Measurements from ENCODE around the gene LGALS7B. TPM values are rescaled to one million over a fixed set of nuclear protein-coding genes. Genes with fewer than 3 reads are reported as not detected.
"Not testable (repeated sequence)": the region's sequence is repeated elsewhere in the genome, so short reads cannot be mapped to it uniquely, and the experiment has no call there.

Gene LGALS7B
- total and polyA plus RNA-seq, 2 of the 8 experiments (the other 6 are each of a cell fraction or from before 2014, with no cell fraction given): 3.6 TPM; not detected in 1

DNA sequence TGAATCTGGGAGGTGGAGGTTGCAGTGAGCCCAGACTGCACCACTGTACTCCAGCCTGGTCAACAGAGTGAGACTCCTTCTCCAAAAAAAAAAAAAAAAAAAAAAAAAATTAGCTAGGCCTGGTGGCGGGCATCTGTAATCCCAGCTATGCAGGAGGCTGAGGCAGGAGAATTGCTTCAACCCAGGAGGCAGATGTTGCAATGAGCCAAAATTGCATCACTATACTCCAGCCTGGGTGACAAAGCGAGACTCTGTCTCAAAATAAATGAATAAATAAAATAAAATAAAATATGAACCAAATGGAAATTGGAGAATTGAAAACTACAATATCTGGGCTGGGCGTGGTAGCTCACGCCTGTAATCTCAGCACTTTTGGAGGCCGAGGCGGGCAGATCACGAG is 40.2 kb downstream of the LGALS7B start:
- not testable (repeated sequence) for H4K5ac ChIP-seq (ENCODE audit: insufficient read length, low read depth, low read length); H3K23ac ChIP-seq (ENCODE audit: insufficient read length); H4K91ac ChIP-seq (replicated peaks; ENCODE audit: insufficient read length, low read length); H3K4me3 ChIP-seq (ENCODE audit: extremely low read depth in 1 of 4, insufficient read depth in 2 of 4, low read depth in 3 of 4, low read length in 4 of 4); H2AK5ac ChIP-seq (ENCODE audit: low read depth, low read length); DNase-seq (ENCODE audit: low read depth in 1 of 2, low spot score in 2 of 2); H2AFZ ChIP-seq (ENCODE audit: low read length); H3K4me2 ChIP-seq (ENCODE audit: insufficient read depth in 1 of 2, low read depth in 2 of 2, low read length in 2 of 2); H3K14ac ChIP-seq (ENCODE audit: insufficient read length); H2BK15ac ChIP-seq (ENCODE audit: low read length); H3K79me1 ChIP-seq (ENCODE audit: low read depth, low read length); H4K20me1 ChIP-seq (replicated peaks in 1 of 2; ENCODE audit: control insufficient read depth in 1 of 2, insufficient read depth in 2 of 2, low read length in 2 of 2); H2BK12ac ChIP-seq (ENCODE audit: low read depth, low read length); H3K27ac ChIP-seq (ENCODE audit: low read depth, low read length); H3K9me3 ChIP-seq (ENCODE audit: insufficient read depth in 2 of 2, low read depth in 1 of 2, low read length in 1 of 2); H3K18ac ChIP-seq (ENCODE audit: extremely low read depth, low read length); H3K56ac ChIP-seq (replicated peaks; ENCODE audit: insufficient read length, low read depth, low read length); H2BK120ac ChIP-seq (replicated peaks; ENCODE audit: low read depth, low read length); H2BK20ac ChIP-seq (ENCODE audit: low read length); H3K23me2 ChIP-seq (ENCODE audit: low read depth, low read length); H4K8ac ChIP-seq (ENCODE audit: extremely low read depth, insufficient read depth, low read length); H3K79me2 ChIP-seq (ENCODE audit: control insufficient read depth in 1 of 2, insufficient read depth in 2 of 2, low read length in 2 of 2); FAIRE-seq; H2BK5ac ChIP-seq (ENCODE audit: low read depth, low read length); H3K27me3 ChIP-seq (replicated peaks in 1 of 4; ENCODE audit: control insufficient read depth in 3 of 4, extremely low read depth in 1 of 4, insufficient read depth in 3 of 4, low read length in 3 of 4); H3K4ac ChIP-seq (replicated peaks; ENCODE audit: insufficient read length, low read depth, low read length); H3K9ac ChIP-seq (replicated peaks in 1 of 4; ENCODE audit: extremely low read depth in 1 of 4, low read depth in 3 of 4, low read length in 3 of 4); H3K4me1 ChIP-seq (replicated peaks in 1 of 4; ENCODE audit: control insufficient read depth in 3 of 4, insufficient read depth in 4 of 4, low read length in 3 of 4)
- ChIA-PET POLR2A (ENCODE audit: partially characterized antibody) (interaction anchor here (0.8 to 14.2 kb wide), 4 partner anchors 10 to 40 kb away, joined by 3 to 376 read pairs (median 5); partner anchors contain the start of gene HNRNPL), CTCF (ENCODE audit: partially characterized antibody) (interaction anchor here (1.0 to 1.4 kb wide), 2 partner anchors 13 to 60 kb away, joined by 3 to 4 read pairs; no protein-coding TSS in a partner anchor)
- 96% methylated on average over 7 of the region's 7 CpGs; no CpG with 5 or more reads in 1 of the 2 experiments for WGBS, 2 experiments (ENCODE audit: extremely low coverage in 1 of 2, insufficient coverage in 1 of 2, insufficient read length in 1 of 2, insufficient replicate concordance in 2 of 2, low coverage in 1 of 2, low lambda C conversion rate in 2 of 2, missing lambda C conversion rate in 1 of 2)
- H3K36me3 ChIP-seq (ENCODE audit: control insufficient read depth in 2 of 4, insufficient read depth in 4 of 4, low read length in 3 of 4): peaks cover 0 to 26% (median 5%) of the 10 kb centered on the region in 4 experiments; a peak in 3 of 8 replicates
